Endothelial cell of umbilical vein (primary cell): ENCODE data around the gene SYTL2. TPM values are rescaled to one million over a fixed set of nuclear protein-coding genes. Genes with fewer than 3 reads are reported as not detected.

ENCODE experiments used
- BruUV-seq: library from RNA; stranded (reverse); fragments of 400-500 nt; replicated peaks from 2 replicates; lab custom pipeline; 2021; lab: Mats Ljungman, UMichigan
- CTCF ChIA-PET: fragments of 300-600, 350-600 bp; sonication (Branson Sonifier 250); formaldehyde crosslinking; loops from one replicate; lab custom pipeline; 2021; ENCODE audit warnings: antibody characterized with exemption, inconsistent platforms; lab: Charles Lee
- POLR2A ChIA-PET: fragments of 300-600, 350-600 bp; sonication (Branson Sonifier 250); formaldehyde crosslinking; loops from one replicate; lab custom pipeline; 2021; ENCODE audit warnings: antibody characterized with exemption, inconsistent platforms; lab: Charles Lee
- DNase-seq: peaks from one replicate; pipeline ENCODE4 v3.0.0-alpha.2; 2011; ENCODE audit warnings: low read depth, low spot score
- FAIRE-seq: peaks from 2 replicates; lab custom pipeline; 2011; peaks lifted over from hg19 to GRCh38; lab: Jason Lieb, UNC
- H2AFZ ChIP-seq: 2 replicates; pipeline ENCODE4 v1.6.0; 2012; ENCODE audit warnings: low read depth, low read length, control low read depth, inconsistent platforms
- H3K27ac ChIP-seq: 2 replicates; pipeline ENCODE4 v1.5.1; 2011; ENCODE audit warnings: low read depth, mild to moderate bottlenecking, control low read depth, low read length, moderate library complexity; ENCODE audit not compliant: insufficient read depth
- H3K27me3 ChIP-seq, 2 experiments: 2 replicates each; pipeline versions ENCODE4 v1.6.0 to v1.6.1; 2011; ENCODE audit warnings: low read length in 2 of 2, mixed read lengths in 1 of 2; ENCODE audit not compliant: control insufficient read depth in 2 of 2, insufficient read depth in 2 of 2
- H3K36me3 ChIP-seq, 2 experiments: 2 replicates in 1 of 2; 3 replicates in 1 of 2; pipeline ENCODE4 v1.5.1; 2011; ENCODE audit warnings: low read length in 2 of 2, mild to moderate bottlenecking in 1 of 2, moderate library complexity in 1 of 2; ENCODE audit not compliant: control insufficient read depth in 2 of 2, insufficient read depth in 2 of 2; ENCODE audit errors: extremely low read depth in 1 of 2
- H3K4me1 ChIP-seq: 3 replicates; pipeline ENCODE4 v1.5.1; 2011; ENCODE audit warnings: mild to moderate bottlenecking, low read length; ENCODE audit not compliant: control insufficient read depth, insufficient read depth; ENCODE audit errors: extremely low read depth
- H3K4me2 ChIP-seq: 2 replicates; pipeline ENCODE4 v1.6.1; 2011; ENCODE audit warnings: low read length, control low read depth, mixed read lengths; ENCODE audit not compliant: insufficient read depth
- H3K4me3 ChIP-seq, 3 experiments: fragments of 200-600 bp in 1 of 3; sonication (generic), shearing (Covaris generic) in 1 of 3; replicated peaks in 1 of 3; 2 replicates each; pipeline ENCODE4 v1.5.1; 2011 to 2016; ENCODE audit warnings: control low read depth in 3 of 3, low read length in 3 of 3, mild to moderate bottlenecking in 2 of 3, inconsistent platforms in 1 of 3, low read depth in 1 of 3, moderate library complexity in 1 of 3; ENCODE audit not compliant: insufficient read depth in 1 of 3
- H3K79me2 ChIP-seq: 2 replicates; pipeline ENCODE4 v1.6.0; 2012; ENCODE audit warnings: low read length, inconsistent platforms; ENCODE audit not compliant: control insufficient read depth, insufficient read depth
- H3K9ac ChIP-seq: replicated peaks from 2 replicates; pipeline ENCODE3; 2011; ENCODE audit warnings: low read length, control low read depth; ENCODE audit not compliant: insufficient read depth; ENCODE audit errors: extremely low read depth
- H3K9me1 ChIP-seq: replicated peaks from 3 replicates; pipeline ENCODE4 v1.6.0; 2011; ENCODE audit warnings: mild to moderate bottlenecking, low read length; ENCODE audit not compliant: control insufficient read depth, insufficient read depth; ENCODE audit errors: extremely low read depth
- H3K9me3 ChIP-seq: replicated peaks from 2 replicates; pipeline ENCODE4 v1.5.1; 2012; ENCODE audit warnings: low read length, inconsistent platforms; ENCODE audit not compliant: control insufficient read depth, insufficient read depth
- H4K20me1 ChIP-seq: replicated peaks from 2 replicates; pipeline ENCODE3; 2011; ENCODE audit warnings: mild to moderate bottlenecking, low read length; ENCODE audit not compliant: control insufficient read depth, insufficient read depth; ENCODE audit errors: extremely low read depth
- EZH2 ChIP-seq: IDR thresholded peaks from 2 replicates; pipeline ENCODE4 v1.6.1; 2012; ENCODE audit warnings: borderline replicate concordance, low read depth, mild to moderate bottlenecking, moderate library complexity, low read length, inconsistent platforms; ENCODE audit not compliant: severe bottlenecking
- FOS ChIP-seq: IDR thresholded peaks from 2 replicates; pipeline ENCODE4 v1.6.1; 2011; ENCODE audit warnings: mild to moderate bottlenecking, low read length, moderate library complexity, borderline replicate concordance; ENCODE audit not compliant: insufficient read depth
- GATA2 ChIP-seq: IDR thresholded peaks from 2 replicates; pipeline ENCODE4 v1.7.0; 2011; ENCODE audit warnings: low read depth, mild to moderate bottlenecking, moderate library complexity, mixed read lengths, low read length; ENCODE audit not compliant: insufficient read length, insufficient read depth
- JUN ChIP-seq: IDR thresholded peaks from 2 replicates; pipeline ENCODE4 v1.6.1; 2011; ENCODE audit warnings: borderline replicate concordance, low read depth; ENCODE audit not compliant: insufficient read length, insufficient read depth
- MAX ChIP-seq: IDR thresholded peaks from 2 replicates; pipeline ENCODE4 v1.6.1; 2011; ENCODE audit not compliant: insufficient read depth, insufficient read length
- POLR2AphosphoS5 ChIP-seq: IDR thresholded peaks from 2 replicates; pipeline ENCODE4 v1.6.1; 2012; ENCODE audit warnings: low read depth, mild to moderate bottlenecking, control low read depth, low read length, moderate library complexity; ENCODE audit not compliant: insufficient read depth
- dilution Hi-C: fragments of 300-500 bp; cut with MboI; formaldehyde crosslinking; loops from one replicate; pipeline ENCODE4 v1.15.0; 2019; ENCODE audit warnings: low sequenced_read_pairs; ENCODE audit not compliant: extremely low pct_ligation_motif_present
- intact Hi-C: fragments of 100-400 bp; cut with micrococcal nuclease; formaldehyde crosslinking; loops from one replicate; pipeline ENCODE4 v1.10.0; 2022
- polyA plus RNA-seq, 4 experiments: library from polyadenylated mRNA; depleted of rRNA in 3 of 4; stranded (reverse) in 3 of 4; unstranded in 1 of 4; fragments of >200 nt; gene quantifications; 2 replicates each; pipeline versions ENCODE4 v1.2.1 to v1.2.3, GENCODE V29; 2011 to 2012; ENCODE audit warnings: missing spikeins in 1 of 4
- total RNA-seq: library from RNA; stranded (reverse); gene quantifications from 2 replicates; pipeline ENCODE4 v1.2.3, GENCODE V29; 2021

SYTL2 gene
- total and polyA plus RNA-seq, 2 donors (not counting 3 experiments of a cell fraction or from before 2014, with no cell fraction given), result 1.4 to 2.4 TPM

- Histone ChIP-seq H2AFZ (no peak overlapping the region), H3K4me2 (no peak overlapping the region), H3K4me3 (no peak overlapping the region), H3K9ac (no peak overlapping the region), H3K9me3 (no peaks in the 10 kb centered on the region), H3K9me1 (no peaks in the 10 kb centered on the region), H3K36me3 (no peaks in the 10 kb centered on the region), H3K27me3 (peaks cover 7 to 18% of the 10 kb centered on the region in 2 experiments), H4K20me1 (no peaks in the 10 kb centered on the region), H3K27ac (no peak overlapping the region), H3K79me2 (no peaks in the 10 kb centered on the region), H3K4me1 (no peaks in the 10 kb centered on the region)
- CTCF ChIA-PET, result no interaction called here
- intact Hi-C loops, result loop anchor here (5.0 kb wide), 1 partner anchor 42 kb away; no protein-coding TSS in a partner anchor
- no peak for DNase-seq
- FAIRE-seq, result no peak
- BruUV-seq, result no TSS peak
- dilution Hi-C loops, result no loop called here
- POLR2A ChIA-PET, result no interaction called here
- no peak for TF ChIP-seq GATA2
These were observed 11.8 kb downstream of the SYTL2 start for GRCh38 chr11:85799142-85799541.

GRCh38 chr11:85798361-85798760, 12.6 kb downstream of the SYTL2 start:
- peaks cover 7 to 17% of the 10 kb centered on the region in 2 experiments for H3K27me3 ChIP-seq
- no peak overlapping the region for H3K4me3 ChIP-seq
- dilution Hi-C loops, result no loop called here
- H4K20me1 ChIP-seq, result no peaks in the 10 kb centered on the region
- H2AFZ ChIP-seq, result no peak overlapping the region
- DNase-seq (no peak), FAIRE-seq (no peak)
- no peaks in the 10 kb centered on the region for H3K36me3 ChIP-seq
- CTCF ChIA-PET, result interaction anchor here (1.8 kb wide), 1 partner anchor 11 kb away, joined by 6 read pairs; no protein-coding TSS in a partner anchor
- intact Hi-C loops, result loop anchor here (5.0 kb wide), 1 partner anchor 41 kb away; no protein-coding TSS in a partner anchor
- no peaks in the 10 kb centered on the region for H3K9me3 ChIP-seq
- no peaks in the 10 kb centered on the region for H3K4me1 ChIP-seq
- H3K9ac ChIP-seq, result no peak overlapping the region
- H3K79me2 ChIP-seq, result no peaks in the 10 kb centered on the region
- BruUV-seq, result no TSS peak
- TF ChIP-seq POLR2AphosphoS5 (no peak), MAX (no peak), JUN (no peak), EZH2 (no peak), GATA2 (no peak), FOS (no peak)
- POLR2A ChIA-PET, result interaction anchor here (0.6 kb wide), 1 partner anchor 71 kb away, joined by 4 read pairs; no protein-coding TSS in a partner anchor
- H3K9me1 ChIP-seq, result no peaks in the 10 kb centered on the region
- H3K4me2 ChIP-seq, result no peak overlapping the region
- H3K27ac ChIP-seq, result no peak overlapping the region
